HG03108 (cell line): ENCODE measurements around the gene DYNC1I1.
A peak's percentile ranks its signal among the peaks of the same experiment; 100 is the strongest.

ENCODE experiments used
- ATAC-seq: cut with Tn5 transposase; IDR thresholded peaks from one replicate; pipeline ENCODE4 v1.9.1; 2021; ENCODE audit warnings: moderate library complexity; ENCODE audit not compliant: unreplicated experiment

DYNC1I1 gene

GRCh38 chr7:95788884-95789283 lies 16.5 kb downstream of the DYNC1I1 start:
- no peak for ATAC-seq

GRCh38 chr7:95793658-95794057 lies 21.3 kb downstream of the DYNC1I1 start:
- ATAC-seq, result no peak

- no peak for ATAC-seq
Measured at GRCh38 chr7:95794917-95795515, 22.7 kb downstream of the DYNC1I1 start.

- ATAC-seq, result no peak
Measured at GRCh38 chr7:95796617-95797016, 24.3 kb downstream of the DYNC1I1 start.

- no peak for ATAC-seq
Measured at GRCh38 chr7:95798401-95798930, 26.1 kb downstream of the DYNC1I1 start.

- no peak for ATAC-seq
Measured at GRCh38 chr7:95800787-95801186, 28.4 kb downstream of the DYNC1I1 start.

- ATAC-seq, result no peak
Measured at GRCh38 chr7:95802270-95802669, 29.9 kb downstream of the DYNC1I1 start.

- ATAC-seq, result no peak
Measured at GRCh38 chr7:95804052-95804451, 31.7 kb downstream of the DYNC1I1 start.

GRCh38 chr7:95805909-95806308 lies 33.6 kb downstream of the DYNC1I1 start:
- ATAC-seq, result no peak

GRCh38 chr7:95808396-95808795 lies 36.0 kb downstream of the DYNC1I1 start:
- no peak for ATAC-seq

- ATAC-seq, result no peak
Measured at GRCh38 chr7:95811846-95812445, 39.6 kb downstream of the DYNC1I1 start.

GRCh38 chr7:95814721-95815120 lies 42.4 kb downstream of the DYNC1I1 start:
- ATAC-seq, result no peak

- ATAC-seq, result no peak
Measured at GRCh38 chr7:95817866-95818640, 45.7 kb downstream of the DYNC1I1 start.

GRCh38 chr7:95820778-95821177 lies 48.4 kb downstream of the DYNC1I1 start:
- no peak for ATAC-seq

- ATAC-seq, result no peak
Measured at GRCh38 chr7:95822717-95823116, 50.4 kb downstream of the DYNC1I1 start.

- ATAC-seq, result no peak
Measured at GRCh38 chr7:95824616-95825015, 52.3 kb downstream of the DYNC1I1 start.

- no peak for ATAC-seq
Measured at GRCh38 chr7:95828824-95829790, 56.8 kb downstream of the DYNC1I1 start.

GRCh38 chr7:95840953-95841950 lies 68.9 kb downstream of the DYNC1I1 start:
- ATAC-seq, result peak; percentile 56

- no peak for ATAC-seq
Measured at GRCh38 chr7:95843286-95843685, 70.9 kb downstream of the DYNC1I1 start.

- ATAC-seq, result no peak
Measured at GRCh38 chr7:95845007-95845406, 72.7 kb downstream of the DYNC1I1 start.
